Activated CD8-positive, alpha-beta memory T cell treated with anti-CD3 and anti-CD28 coated beads for 48 hours (primary cell): ENCODE data around the gene SLC37A3.
"Not testable (repeated sequence)": the region's sequence is repeated elsewhere in the genome, so short reads cannot be mapped to it uniquely, and the experiment has no call there.

Source experiments
- DNase-seq, 3 experiments: peaks; one replicate each; pipeline ENCODE4 v3.0.0-alpha.2; 2020; ENCODE audit warnings: low read depth in 2 of 3, low spot score in 2 of 3

Gene SLC37A3

GRCh38 chr7:140397784-140398750 is at the start of gene SLC37A3:
SLC37A3 (minus strand) TSS chr7:140398530; CDS start chr7:140382526, 16,004 bp downstream.
- peak; percentile 67 to 89 (median 72) for DNase-seq

GRCh38 chr7:140447841-140448240 is 49.5 kb upstream of the SLC37A3 start:
- DNase-seq: no peak

GRCh38 chr7:140446467-140446866 is 48.1 kb upstream of the SLC37A3 start:
- DNase-seq: no peak

GRCh38 chr7:140441519-140441918 is 43.2 kb upstream of the SLC37A3 start:
- no peak for DNase-seq

GRCh38 chr7:140440593-140440992 is 42.3 kb upstream of the SLC37A3 start:
- no peak for DNase-seq

- DNase-seq: no peak
Measured at GRCh38 chr7:140439359-140439758, 41.0 kb upstream of the SLC37A3 start.

- DNase-seq: no peak
Measured at GRCh38 chr7:140435252-140435895, 37.0 kb upstream of the SLC37A3 start.

GRCh38 chr7:140433396-140433795 is 35.1 kb upstream of the SLC37A3 start:
- DNase-seq: no peak

- no peak for DNase-seq
Measured at GRCh38 chr7:140426130-140426529, 27.8 kb upstream of the SLC37A3 start.

- DNase-seq: no peak
Measured at GRCh38 chr7:140425718-140426117, 27.4 kb upstream of the SLC37A3 start.

- DNase-seq: no peak
Measured at GRCh38 chr7:140423501-140423900, 25.2 kb upstream of the SLC37A3 start.

GRCh38 chr7:140421521-140421920 is 23.2 kb upstream of the SLC37A3 start:
- DNase-seq: no peak

- DNase-seq: no peak
Measured at GRCh38 chr7:140418653-140419052, 20.3 kb upstream of the SLC37A3 start.

GRCh38 chr7:140418156-140418472 is 19.8 kb upstream of the SLC37A3 start:
- not testable (repeated sequence) for DNase-seq

- no peak for DNase-seq
Measured at GRCh38 chr7:140417456-140418155, 19.3 kb upstream of the SLC37A3 start.

GRCh38 chr7:140416560-140416959 is 18.2 kb upstream of the SLC37A3 start:
- no peak for DNase-seq

GRCh38 chr7:140415816-140416215 is 17.5 kb upstream of the SLC37A3 start:
- DNase-seq: not testable (repeated sequence)

- DNase-seq: no peak
Measured at GRCh38 chr7:140415361-140415760, 17.0 kb upstream of the SLC37A3 start.

- DNase-seq: no peak
Measured at GRCh38 chr7:140404565-140405065, 6.3 kb upstream of the SLC37A3 start.

- no peak for DNase-seq
Measured at GRCh38 chr7:140403878-140404564, 5.7 kb upstream of the SLC37A3 start, which contains the start of gene RAB19. RAB19 (plus strand) TSS chr7:140404058; CDS start chr7:140407647, 3,589 bp downstream.
